ENCODE results near the gene RABL2A.
"Not testable (repeated sequence)": the region's sequence is repeated elsewhere in the genome, so short reads cannot be mapped to it uniquely, and the experiment has no call there.

RABL2A gene

GRCh38 chr2:113690871-113691270 lies 63.8 kb downstream of the RABL2A start:
- DNase-seq, result not testable (repeated sequence)

Data from right forelimb (tissue), 1 donor.